AG08396 (cell line): ENCODE data around the gene C4orf50.

Experiments used
- DNase-seq: peaks from one replicate; pipeline ENCODE4 v3.0.0; 2012; ENCODE audit warnings: low spot score, mixed read lengths

C4orf50 gene

DNA sequence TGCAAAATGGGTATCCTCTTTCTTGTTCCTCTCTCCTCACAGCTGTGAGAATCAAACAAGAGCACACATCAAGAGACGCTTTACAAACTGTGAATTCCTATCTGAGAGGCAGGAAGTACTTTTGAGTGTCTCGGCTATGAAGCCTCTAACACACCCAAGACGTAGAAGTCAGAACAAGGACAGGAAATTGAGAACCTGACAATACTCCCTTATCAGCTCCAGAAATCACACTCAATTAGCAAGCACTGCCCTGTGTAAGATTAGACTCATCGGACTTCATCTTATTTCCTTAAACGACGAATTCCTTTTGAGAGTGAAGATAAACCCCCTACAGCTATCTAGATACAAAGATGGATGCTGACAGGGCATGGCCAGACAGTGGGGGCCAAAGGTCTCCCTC is 74.7 kb downstream of the C4orf50 start:
- no peak for DNase-seq

DNA sequence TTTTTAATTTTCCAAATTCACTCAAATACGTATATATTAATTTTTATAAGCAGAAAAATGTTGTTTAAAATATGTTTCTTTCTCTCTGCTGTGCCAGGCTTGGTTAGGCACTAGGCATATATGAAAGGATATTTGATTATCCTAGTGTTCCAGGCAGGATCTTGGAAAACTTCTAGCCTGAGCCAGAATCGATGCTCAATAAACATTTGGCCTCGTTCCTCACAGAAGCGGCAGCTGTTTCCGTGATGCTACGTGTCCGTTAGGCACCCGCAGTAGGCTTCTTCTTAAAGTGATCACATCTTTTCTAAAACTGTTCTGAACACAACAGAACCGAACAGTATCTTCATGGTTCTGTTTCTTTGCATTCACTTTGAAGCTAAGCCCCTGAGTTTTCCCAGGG is 75.3 kb downstream of the C4orf50 start:
- no peak for DNase-seq

- no peak for DNase-seq
Measured at GRCh38 chr4:5941601-5942000, 76.6 kb downstream of the C4orf50 start.

- DNase-seq, result no peak
Measured at GRCh38 chr4:5940470-5941203, 77.6 kb downstream of the C4orf50 start.

DNA sequence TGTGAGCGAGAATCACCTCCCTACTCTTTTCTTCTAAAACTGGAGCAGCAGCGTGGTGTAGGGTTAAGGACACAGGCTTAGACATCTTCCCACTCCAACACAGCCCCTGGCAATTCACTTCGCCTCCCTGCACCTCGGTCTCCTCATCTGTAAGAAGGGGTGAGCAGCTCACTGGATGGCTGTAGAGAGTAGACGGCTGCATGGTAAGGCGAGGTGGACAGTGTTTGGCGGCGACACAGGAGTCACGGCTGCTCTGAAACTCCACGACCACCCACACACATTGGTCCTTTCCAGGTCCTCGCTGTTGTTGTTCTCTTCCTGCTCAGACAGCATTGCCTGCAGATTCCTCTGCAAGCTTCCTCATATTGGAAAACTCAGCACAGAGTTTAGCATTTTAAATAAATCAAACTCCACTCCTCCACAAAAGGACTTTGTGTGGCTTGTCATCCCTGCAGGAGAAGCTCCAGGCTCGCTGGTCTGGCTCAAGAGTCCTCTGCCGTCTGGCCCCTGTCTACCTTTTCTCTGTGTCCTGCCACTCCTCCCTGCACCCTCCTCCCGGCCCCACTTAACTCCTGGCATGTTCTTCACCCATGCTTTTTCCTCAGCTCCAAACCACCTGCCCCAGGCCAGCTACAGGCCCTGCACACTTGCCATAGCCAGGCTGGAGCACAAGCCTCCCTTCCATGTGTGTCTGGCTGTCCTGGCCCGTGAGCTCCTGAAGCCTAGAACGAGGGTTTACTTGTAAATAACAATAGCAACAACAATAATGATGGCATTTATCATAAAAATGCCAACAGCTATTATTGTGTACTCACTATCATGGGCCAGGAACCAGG is 84.0 kb downstream of the C4orf50 start:
- no peak for DNase-seq

GRCh38 chr4:5933116-5933515 is 85.1 kb downstream of the C4orf50 start:
- DNase-seq, result no peak

- no peak for DNase-seq
Measured at GRCh38 chr4:5932035-5932568, 86.1 kb downstream of the C4orf50 start.

DNA sequence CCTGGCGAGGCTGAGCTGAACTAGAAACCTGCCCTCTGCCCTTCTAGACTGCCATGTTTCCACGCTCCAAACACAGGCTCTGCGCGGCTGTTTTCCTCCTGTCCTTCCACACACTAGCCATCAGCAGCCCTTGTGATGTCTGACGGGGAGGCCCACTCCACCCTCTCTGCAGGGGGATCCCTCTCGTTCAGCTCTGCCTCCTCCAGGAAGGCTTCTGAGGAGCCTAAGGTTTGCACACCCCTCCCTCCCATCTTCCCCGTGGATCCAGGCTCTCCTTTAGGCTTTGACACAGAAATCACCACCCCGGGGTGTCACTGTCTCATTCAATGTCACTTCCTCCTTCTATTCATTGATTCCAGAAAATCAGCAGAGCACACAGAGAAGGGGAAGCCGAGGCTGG is 86.7 kb downstream of the C4orf50 start:
- DNase-seq, result no peak

DNA sequence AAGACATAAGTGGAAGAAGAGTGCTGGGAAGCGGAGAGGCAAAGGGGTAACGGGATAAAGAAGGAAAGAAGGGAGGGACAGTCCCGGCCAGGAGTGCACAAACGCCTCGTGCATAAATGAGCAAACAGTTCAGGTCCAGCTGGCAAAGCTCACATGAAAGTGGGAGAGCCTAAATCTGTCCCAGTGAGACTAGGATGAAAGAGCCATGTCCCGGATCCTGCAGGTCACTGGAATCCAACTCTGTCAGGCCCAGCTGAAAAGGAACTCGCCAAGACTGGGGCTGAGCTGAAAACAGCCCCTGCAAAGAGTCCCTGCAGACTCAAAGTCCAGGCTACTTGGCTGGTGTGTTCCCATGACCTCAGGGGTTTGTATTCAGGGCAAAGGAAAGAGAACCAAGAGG is 87.4 kb downstream of the C4orf50 start:
- DNase-seq, result no peak

DNA sequence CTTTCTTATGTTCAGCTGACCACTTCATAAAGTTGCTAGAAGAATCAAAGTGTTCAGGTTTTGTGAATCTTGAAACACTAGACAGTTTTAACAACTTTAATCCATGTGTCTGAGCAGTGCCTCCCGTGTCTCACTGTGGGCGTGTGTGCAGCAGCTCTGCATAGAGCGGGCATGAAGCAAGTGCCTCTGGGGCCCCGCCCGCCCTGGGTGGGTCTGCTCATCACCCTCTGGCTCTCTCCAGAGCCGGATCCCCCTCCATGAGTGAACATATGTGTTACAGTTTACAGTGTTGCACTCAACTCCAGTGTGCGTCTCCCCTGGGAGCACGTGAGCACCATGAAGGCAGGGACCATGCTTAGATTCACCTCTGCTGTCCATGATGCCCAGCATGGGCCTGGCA is 87.8 kb downstream of the C4orf50 start:
- DNase-seq, result no peak

DNA sequence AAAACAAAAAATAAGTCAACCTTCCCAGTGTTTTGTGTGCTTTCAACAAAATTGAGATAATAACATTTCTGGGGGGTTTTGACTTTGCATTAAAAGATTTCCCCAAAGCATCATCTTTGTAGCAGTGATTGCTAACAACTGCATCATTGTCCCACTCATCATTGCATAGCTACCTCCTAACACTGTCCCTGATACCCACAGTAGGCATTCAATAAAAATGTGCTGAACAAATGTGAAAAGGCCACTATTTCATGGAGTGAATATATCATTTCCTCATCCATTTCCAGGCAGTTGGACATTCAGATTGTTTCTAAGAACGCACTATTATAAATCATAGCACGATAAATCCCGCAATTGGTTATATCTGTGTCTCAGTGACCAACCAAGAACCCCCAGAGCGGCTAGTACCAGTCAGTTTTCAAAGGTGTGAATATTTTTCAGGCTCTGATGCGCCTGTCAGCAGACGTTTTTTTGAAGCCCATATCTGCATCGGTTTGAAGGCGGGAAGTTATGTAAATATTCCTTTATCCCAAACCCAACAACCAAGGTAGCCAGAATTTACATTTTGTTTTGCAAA is 89.3 kb downstream of the C4orf50 start:
- no peak for DNase-seq

DNA sequence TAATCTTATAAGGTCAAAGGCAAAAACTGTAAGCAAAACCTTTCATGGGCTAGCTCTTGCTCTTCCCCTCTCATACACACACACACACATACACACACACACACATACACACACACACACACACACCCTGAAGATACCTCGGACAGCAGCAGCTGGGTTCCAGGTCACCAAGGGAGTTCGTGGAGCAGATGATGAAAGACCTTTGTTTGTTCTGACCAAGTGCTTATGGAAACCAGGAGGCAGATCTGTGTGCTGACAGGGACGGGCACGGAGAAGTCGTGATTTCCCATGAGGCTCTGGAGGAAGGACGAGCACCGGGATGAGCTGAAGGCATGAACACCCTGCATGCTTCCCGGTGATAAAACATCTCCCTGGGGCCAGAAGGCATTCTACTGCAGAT is 90.0 kb downstream of the C4orf50 start:
- DNase-seq, result no peak

GRCh38 chr4:5927747-5928146 is 90.5 kb downstream of the C4orf50 start:
- DNase-seq, result no peak

- DNase-seq, result no peak
Measured at GRCh38 chr4:5927116-5927515, 91.1 kb downstream of the C4orf50 start.

DNA sequence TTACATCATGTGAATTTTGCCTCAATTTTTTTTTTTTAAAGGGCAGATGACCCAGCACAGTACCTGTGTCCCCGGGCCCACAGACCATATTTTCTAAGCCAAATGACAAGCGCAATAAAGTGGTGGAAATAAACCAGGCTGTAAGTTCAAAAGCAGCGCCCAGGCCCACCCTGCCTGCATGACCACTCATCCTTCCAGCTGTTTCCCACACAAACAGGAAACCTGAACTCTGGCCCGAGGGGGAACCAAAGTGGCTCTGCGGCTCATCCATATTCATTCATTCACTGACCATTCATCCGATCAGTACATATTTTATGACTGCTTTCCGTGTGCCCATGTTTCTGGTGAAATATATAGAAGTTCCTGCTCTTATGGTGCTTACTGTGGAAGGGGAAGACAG is 91.6 kb downstream of the C4orf50 start:
- no peak for DNase-seq

DNA sequence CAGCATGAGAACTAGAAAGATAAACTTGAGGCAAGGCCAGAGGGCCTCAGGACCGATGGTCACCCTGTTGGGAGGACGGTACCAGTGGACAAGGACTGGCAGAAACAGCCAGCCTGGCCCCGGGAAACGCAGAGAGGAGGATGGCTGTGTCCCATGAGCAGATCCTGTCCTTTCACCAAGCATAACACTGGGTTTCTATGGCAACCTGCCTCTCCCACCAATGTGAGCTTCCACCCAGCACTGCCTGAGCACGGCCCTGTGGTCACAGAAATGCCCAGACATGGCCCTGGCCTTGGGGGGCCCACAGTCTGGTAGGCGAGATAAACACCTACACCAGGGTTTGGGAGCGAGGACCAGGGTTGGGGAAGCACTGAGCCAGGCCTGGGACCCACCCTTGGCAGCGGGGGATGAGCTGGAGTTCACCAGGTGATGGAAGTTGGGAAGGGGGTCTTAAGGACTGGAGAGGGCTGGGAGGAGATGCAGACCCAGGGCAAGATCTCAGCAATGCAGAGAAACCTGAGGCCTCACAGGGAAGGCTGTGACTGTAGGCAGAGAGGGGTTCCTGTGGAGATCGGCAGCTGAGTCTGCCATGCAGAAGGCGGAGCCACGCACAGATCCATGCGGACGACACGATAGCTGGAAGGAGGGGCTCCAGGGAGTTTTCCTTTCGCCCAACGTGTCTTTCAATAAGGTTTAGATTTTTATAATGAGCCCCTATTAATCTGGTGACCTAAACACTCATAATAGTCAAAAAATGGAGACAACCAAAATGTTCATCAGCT is 92.6 kb downstream of the C4orf50 start:
- no peak for DNase-seq

GRCh38 chr4:5924461-5925125 is 93.6 kb downstream of the C4orf50 start:
- no peak for DNase-seq

GRCh38 chr4:5923376-5923775 is 94.9 kb downstream of the C4orf50 start:
- no peak for DNase-seq

DNA sequence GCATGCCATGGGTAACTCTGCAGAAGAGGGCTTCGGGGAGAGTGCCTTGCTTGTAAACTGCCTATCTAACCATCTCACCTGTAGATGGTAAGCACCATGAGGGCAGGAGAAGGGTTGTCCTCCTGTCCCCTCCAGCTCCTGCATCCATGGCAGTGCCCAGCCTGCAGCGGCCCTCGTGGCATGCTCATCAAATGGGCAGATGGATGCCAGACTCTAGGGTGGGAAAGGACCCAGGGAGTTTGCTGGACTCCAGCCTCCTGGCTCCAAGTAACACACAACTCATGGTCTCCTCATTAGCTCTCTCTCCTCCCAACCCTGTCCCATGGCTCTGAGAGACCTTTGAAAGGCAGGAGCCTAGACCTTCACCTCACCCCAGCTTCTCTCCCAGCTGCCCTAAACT is 95.7 kb downstream of the C4orf50 start:
- DNase-seq, result no peak

DNA sequence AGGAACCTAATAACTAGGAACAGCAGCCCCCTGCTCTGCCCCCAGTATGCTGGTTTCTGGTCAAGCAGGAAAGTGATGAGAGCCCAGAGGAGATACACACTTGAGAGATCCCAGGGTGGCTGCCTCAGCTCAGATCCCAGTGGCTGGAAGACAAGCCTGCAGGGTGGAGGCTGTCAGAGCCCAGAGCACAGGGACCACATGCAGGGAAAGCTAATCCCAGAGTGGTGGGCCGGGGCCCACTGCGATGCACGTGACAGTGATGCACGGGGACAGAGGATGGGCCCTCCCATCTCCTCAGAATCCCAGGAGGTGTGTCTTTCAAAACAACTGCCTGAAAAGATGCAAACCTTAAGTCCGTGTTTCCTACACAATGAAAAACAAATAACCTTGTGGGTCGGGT is 96.2 kb downstream of the C4orf50 start:
- DNase-seq, result no peak

- no peak for DNase-seq
Measured at GRCh38 chr4:5921101-5921980, 96.9 kb downstream of the C4orf50 start.
